SK-N-SH (cell line): Measurements from ENCODE around the gene OPN3. TPM values are rescaled to one million over a fixed set of nuclear protein-coding genes. Genes with fewer than 3 reads are reported as not detected.

Experiments
- CTCF ChIA-PET: fragments of 300-600, 350-600 bp; formaldehyde crosslinking; extraction: SDS; loops from one replicate; lab custom pipeline; 2021; lab: Yijun Ruan, JAX
- POLR2A ChIA-PET: fragments of 350-600 bp; sonication (Branson Sonifier 250); formaldehyde crosslinking; extraction: SDS; loops from one replicate; lab custom pipeline; 2020; ENCODE audit warnings: antibody characterized with exemption, inconsistent platforms; lab: Yijun Ruan, JAX
- DNase-seq: peaks from one replicate; pipeline ENCODE4 v3.0.0; 2012
- H2AFZ ChIP-seq: fragments of 200-600 bp; sonication (generic); 2 replicates; pipeline ENCODE4 v1.8.1; 2016; ENCODE audit warnings: antibody characterized with exemption, mild to moderate bottlenecking, low read depth
- H3F3A ChIP-seq: fragments of 200-600 bp; sonication (generic); replicated peaks from 2 replicates; pipeline ENCODE3; 2016; ENCODE audit warnings: antibody characterized with exemption, mild to moderate bottlenecking; ENCODE audit not compliant: insufficient read depth
- H3K27ac ChIP-seq, 2 experiments: fragments of 200-500 bp in 1 of 2; fragments of 200-600 bp in 1 of 2; sonication (Bioruptor generic) in 1 of 2; sonication (generic), shearing (Covaris generic) in 1 of 2; 2 replicates each; pipeline versions ENCODE4 v1.5.1 to v1.6.1; 2014 to 2016; ENCODE audit warnings: low read depth in 2 of 2, inconsistent platforms in 1 of 2, low read length in 1 of 2, mild to moderate bottlenecking in 1 of 2, mixed read lengths in 1 of 2
- H3K27me3 ChIP-seq: fragments of 200-600 bp; sonication (generic), shearing (Covaris generic); 2 replicates; pipeline ENCODE4 v1.6.1; 2016; ENCODE audit warnings: mixed run types; ENCODE audit not compliant: insufficient read depth
- H3K36me3 ChIP-seq, 2 experiments: fragments of 200-500 bp in 1 of 2; fragments of 200-600 bp in 1 of 2; sonication (Bioruptor generic) in 1 of 2; sonication (generic) in 1 of 2; replicated peaks in 1 of 2; 2 replicates each; pipeline versions ENCODE3 to v1.5.1; 2014 to 2016; ENCODE audit warnings: low read length in 1 of 2, mild to moderate bottlenecking in 1 of 2; ENCODE audit not compliant: insufficient read depth in 2 of 2, control insufficient read depth in 1 of 2
- H3K4me1 ChIP-seq, 2 experiments: fragments of 200-500 bp in 1 of 2; fragments of 200-600 bp in 1 of 2; sonication (Bioruptor generic) in 1 of 2; sonication (generic), shearing (Covaris generic) in 1 of 2; 2 replicates each; pipeline versions ENCODE4 v1.5.1 to v1.6.1; 2014 to 2016; ENCODE audit warnings: low read depth in 1 of 2, low read length in 1 of 2, mixed run types in 1 of 2; ENCODE audit not compliant: insufficient read depth in 2 of 2, control insufficient read depth in 1 of 2
- H3K4me2 ChIP-seq: fragments of 200-600 bp; sonication (generic), shearing (Covaris generic); 2 replicates; pipeline ENCODE4 v1.6.1; 2017; ENCODE audit warnings: mixed run types
- H3K4me3 ChIP-seq, 2 experiments: fragments of 200-500 bp in 1 of 2; fragments of 200-600 bp in 1 of 2; sonication (Bioruptor generic) in 1 of 2; sonication (generic), shearing (Covaris generic) in 1 of 2; 2 replicates each; pipeline versions ENCODE4 v1.5.1 to v1.8.1; 2014 to 2016; ENCODE audit warnings: low read depth in 2 of 2, inconsistent platforms in 1 of 2, low read length in 1 of 2, mild to moderate bottlenecking in 1 of 2, mixed read lengths in 1 of 2, moderate library complexity in 1 of 2
- H3K79me2 ChIP-seq: fragments of 200-600 bp; sonication (generic); 2 replicates; pipeline ENCODE4 v1.8.1; 2017; ENCODE audit warnings: mild to moderate bottlenecking; ENCODE audit not compliant: insufficient read depth
- H3K9ac ChIP-seq: fragments of 200-600 bp; sonication (generic); 2 replicates; pipeline ENCODE4 v1.6.1; 2017; ENCODE audit warnings: mixed run types
- H3K9me2 ChIP-seq: fragments of 200-600 bp; sonication (generic); 2 replicates; pipeline ENCODE4 v1.6.1; 2017; ENCODE audit warnings: mixed run types
- H3K9me3 ChIP-seq: fragments of 200-600 bp; sonication (generic); 2 replicates; pipeline ENCODE4 v1.6.1; 2017; ENCODE audit warnings: mixed run types, mild to moderate bottlenecking, moderate library complexity
- H4K20me1 ChIP-seq: fragments of 200-600 bp; sonication (generic); 2 replicates; pipeline ENCODE4 v1.6.1; 2017; ENCODE audit warnings: mild to moderate bottlenecking, mixed run types; ENCODE audit not compliant: insufficient read depth
- ELF1 ChIP-seq: IDR thresholded peaks from 2 replicates; pipeline ENCODE4 v1.4.0; 2012
- EP300 ChIP-seq, 2 experiments: IDR thresholded peaks; 2 replicates each; pipeline versions ENCODE4 v1.4.0 to v1.6.1; 2012; ENCODE audit warnings: borderline replicate concordance in 1 of 2, low read depth in 1 of 2, low read length in 1 of 2
- EZH2phosphoT487 ChIP-seq: fragments of 200-600 bp; sonication (generic); IDR thresholded peaks from 2 replicates; pipeline ENCODE4 v1.6.1; 2017; ENCODE audit warnings: low read depth, mixed run types, mild to moderate bottlenecking, antibody characterized with exemption, moderate library complexity, borderline replicate concordance
- FOSL2 ChIP-seq: IDR thresholded peaks from 2 replicates; pipeline ENCODE4 v1.4.0; 2012; ENCODE audit warnings: low read depth, mild to moderate bottlenecking, moderate library complexity, borderline replicate concordance
- GABPA ChIP-seq: IDR thresholded peaks from 2 replicates; pipeline ENCODE4 v1.4.0; 2012; ENCODE audit warnings: low read depth, mild to moderate bottlenecking
- JUND ChIP-seq: IDR thresholded peaks from 2 replicates; pipeline ENCODE4 v1.4.0; 2012
- MEF2A ChIP-seq: IDR thresholded peaks from 2 replicates; pipeline ENCODE4 v1.4.0; 2012; ENCODE audit warnings: low read depth, borderline replicate concordance
- MXI1 ChIP-seq: IDR thresholded peaks from 2 replicates; pipeline ENCODE4 v1.6.1; 2012; ENCODE audit warnings: mild to moderate bottlenecking, low read depth, low read length, improper control_type of control experiment
- NFIC ChIP-seq: IDR thresholded peaks from 2 replicates; pipeline ENCODE4 v1.4.0; 2012; ENCODE audit warnings: borderline replicate concordance
- NRF1 ChIP-seq: IDR thresholded peaks from 2 replicates; pipeline ENCODE4 v1.6.1; 2012; ENCODE audit warnings: low read depth, mild to moderate bottlenecking, low read length
- POLR2AphosphoS5 ChIP-seq: IDR thresholded peaks from 2 replicates; pipeline ENCODE4 v1.6.1; 2012; ENCODE audit warnings: low read depth, low read length
- RCOR1 ChIP-seq: fragments of 150-350 bp; IDR thresholded peaks from 2 replicates; pipeline ENCODE4 v1.6.1; 2017; ENCODE audit warnings: antibody characterized with exemption, low read length
- RFX5 ChIP-seq: IDR thresholded peaks from 2 replicates; pipeline ENCODE4 v1.6.1; 2012; ENCODE audit warnings: mild to moderate bottlenecking, improper control_type of control experiment, low read length
- RXRA ChIP-seq: IDR thresholded peaks from 2 replicates; pipeline ENCODE4 v1.4.0; 2012; ENCODE audit warnings: low read depth, mild to moderate bottlenecking, borderline replicate concordance
- SIN3A ChIP-seq: IDR thresholded peaks from 2 replicates; pipeline ENCODE4 v1.6.1; 2012; ENCODE audit warnings: low read depth, mild to moderate bottlenecking, low read length, moderate library complexity, borderline replicate concordance
- TAF1 ChIP-seq: IDR thresholded peaks from 2 replicates; pipeline ENCODE4 v1.6.1; 2012; ENCODE audit warnings: low read depth, mild to moderate bottlenecking, low read length, moderate library complexity, borderline replicate concordance
- TCF12 ChIP-seq: IDR thresholded peaks from 2 replicates; pipeline ENCODE4 v1.4.0; 2012
- TEAD4 ChIP-seq: IDR thresholded peaks from 2 replicates; pipeline ENCODE4 v1.4.0; 2012; ENCODE audit warnings: mild to moderate bottlenecking, borderline replicate concordance; ENCODE audit not compliant: insufficient read depth
- WGBS: methylation state at CpG from one replicate; pipeline ENCODE4 v1.1.6; 2017; ENCODE audit warnings: low lambda C conversion rate; 5-methylcytosine and 5-hydroxymethylcytosine counted together
- polyA plus RNA-seq, 3 experiments: library from polyadenylated mRNA; depleted of rRNA; stranded (reverse); fragments of >200 nt; gene quantifications; 2 replicates each; pipeline ENCODE4 v1.2.3, GENCODE V29; 2012
- TF ChIP-seq, protein P1 (sequence below): fragments of 150-350 bp; IDR thresholded peaks from 2 replicates; pipeline ENCODE4 v1.6.1; 2016; ENCODE audit warnings: mild to moderate bottlenecking, low read depth, low read length
- TF ChIP-seq, protein P2 (sequence below): IDR thresholded peaks from 2 replicates; pipeline ENCODE4 v1.4.0; 2012; ENCODE audit warnings: low read depth
- TF ChIP-seq, protein P3 (sequence below): IDR thresholded peaks from 2 replicates; pipeline ENCODE4 v1.4.0; 2012; ENCODE audit warnings: low read depth, borderline replicate concordance
- TF ChIP-seq, protein P4 (sequence below): fragments of 200-600 bp; sonication (generic); IDR thresholded peaks from 2 replicates; pipeline ENCODE4 v1.6.1; 2017; ENCODE audit warnings: antibody characterized with exemption, mild to moderate bottlenecking, moderate library complexity
- TF ChIP-seq, protein P5 (sequence below): IDR thresholded peaks from 2 replicates; pipeline ENCODE4 v1.6.1; 2012; ENCODE audit warnings: mild to moderate bottlenecking, low read depth, low read length, moderate library complexity

OPN3 gene, protein sequence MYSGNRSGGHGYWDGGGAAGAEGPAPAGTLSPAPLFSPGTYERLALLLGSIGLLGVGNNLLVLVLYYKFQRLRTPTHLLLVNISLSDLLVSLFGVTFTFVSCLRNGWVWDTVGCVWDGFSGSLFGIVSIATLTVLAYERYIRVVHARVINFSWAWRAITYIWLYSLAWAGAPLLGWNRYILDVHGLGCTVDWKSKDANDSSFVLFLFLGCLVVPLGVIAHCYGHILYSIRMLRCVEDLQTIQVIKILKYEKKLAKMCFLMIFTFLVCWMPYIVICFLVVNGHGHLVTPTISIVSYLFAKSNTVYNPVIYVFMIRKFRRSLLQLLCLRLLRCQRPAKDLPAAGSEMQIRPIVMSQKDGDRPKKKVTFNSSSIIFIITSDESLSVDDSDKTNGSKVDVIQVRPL
- polyA plus RNA-seq (2012; rRNA removed) = 7.8 and 11.0 TPM in 2 replicates
- polyA plus RNA-seq (2012; cell fraction: cytosol; rRNA removed) = 14.8 and 15.3 TPM in 2 replicates
- 1.4 and 3.7 TPM in 2 replicates for polyA plus RNA-seq (2012; cell fraction: nucleus; rRNA removed)

DNA sequence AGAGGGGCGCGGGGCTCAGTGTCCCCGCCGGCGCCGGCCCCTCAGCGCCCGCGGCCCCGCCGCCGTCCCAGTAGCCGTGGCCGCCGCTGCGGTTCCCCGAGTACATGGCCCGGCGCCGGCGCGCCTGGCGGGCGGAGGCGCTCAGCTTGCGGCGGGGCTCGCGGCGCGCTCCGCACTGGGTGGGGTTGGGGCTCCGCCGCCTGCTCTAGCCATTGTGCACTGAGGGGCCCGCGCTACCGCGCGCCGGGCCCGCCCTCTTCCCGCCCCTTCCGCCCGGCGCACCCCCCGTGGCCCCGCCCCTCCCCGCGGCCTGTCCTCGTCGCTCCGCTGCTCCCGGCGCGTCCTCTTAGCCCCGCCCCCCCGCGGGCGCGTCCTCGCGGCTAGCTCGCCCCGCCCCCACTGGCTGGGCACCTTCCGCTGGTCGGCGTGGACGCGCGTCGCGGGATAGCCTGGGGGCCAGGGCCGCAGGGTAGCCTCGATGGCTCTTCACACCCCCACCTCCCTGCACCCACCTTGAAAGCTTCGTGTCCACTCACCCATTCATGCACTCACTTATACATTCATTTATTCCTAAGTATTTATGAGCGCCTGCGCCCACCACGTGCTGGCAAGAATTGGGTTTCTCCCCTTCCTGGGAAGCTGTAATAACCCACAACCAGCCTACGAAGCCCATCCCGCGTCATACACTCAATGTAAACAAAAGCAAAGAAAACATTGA, at the start of gene OPN3, which contains the start of gene CHML:
Gene OPN3 (minus strand): TSS at position 221 of the 718 bp plus-strand sequence. CDS start 115 bp downstream, at position 106.
Gene CHML (minus strand): TSS at position 221 of the 718 bp plus-strand sequence. CDS start 4,603 bp downstream, outside the sequence.
- no peaks in the 10 kb centered on the region for H3K27me3 ChIP-seq
- ChIA-PET CTCF (interaction anchor here (0.6 to 1.9 kb wide), 4 partner anchors 10 to 29 kb away, joined by 3 to 7 read pairs (median 3); no protein-coding TSS in a partner anchor), POLR2A (interaction anchor here (0.8 to 1.0 kb wide), 2 partner anchors 28 to 1131 kb away, joined by 3 read pairs; no protein-coding TSS in a partner anchor)
- H3K79me2 ChIP-seq = peaks cover 35% of the 10 kb centered on the region
- no peaks in the 10 kb centered on the region for H4K20me1 ChIP-seq
- H3K36me3 ChIP-seq = peaks cover 4 to 12% of the 10 kb centered on the region in 2 experiments
- no peaks in the 10 kb centered on the region for H3K9me2 ChIP-seq
- H3K4me3 ChIP-seq = peak within 1 kb of the TSS; percentile 85 to 95
- WGBS = 31% methylated on average over 17 of the region's 81 CpGs
- H2AFZ ChIP-seq = peak within 1 kb of the TSS; percentile 85
- H3K27ac ChIP-seq = peak within 1 kb of the TSS; percentile 46 to 82; a peak in 3 of 4 replicates
- H3K4me1 ChIP-seq = peaks cover 11 to 23% of the 10 kb centered on the region in 2 experiments
- peak within 1 kb of the TSS; percentile 81 for H3K4me2 ChIP-seq
- no peaks in the 10 kb centered on the region for H3F3A ChIP-seq
- peak; percentile 99 for DNase-seq
- H3K9me3 ChIP-seq = no peaks in the 10 kb centered on the region
- peak within 1 kb of the TSS; percentile 86 for H3K9ac ChIP-seq
- TF ChIP-seq FOSL2 (no peak), MXI1 (0 out of 2 replicates have a peak, but pooled peaks have one; percentile 18), MEF2A (no peak), TCF12 (no peak), TAF1 (peak; percentile 82; the same call in 1 of the 2 replicates), JUND (no peak), TEAD4 (no peak), GABPA (peak; percentile 21; the same call in 1 of the 2 replicates), RCOR1 (no peak), RFX5 (no peak), POLR2AphosphoS5 (0 out of 2 replicates have a peak, but pooled peaks have one; percentile 39), SIN3A (peak; percentile 50; the same call in 1 of the 2 replicates), EP300 (IDR thresholded peaks at IDR 0.05; ENCODE audit: borderline replicate concordance in 1 of 2, low read depth in 1 of 2, low read length in 1 of 2) (no peak), NRF1 (peak; percentile 28; the same call in 1 of the 2 replicates), ELF1 (no peak), RXRA (no peak), NFIC (no peak), EZH2phosphoT487 (no peak)
- TF ChIP-seq, protein P1, sequence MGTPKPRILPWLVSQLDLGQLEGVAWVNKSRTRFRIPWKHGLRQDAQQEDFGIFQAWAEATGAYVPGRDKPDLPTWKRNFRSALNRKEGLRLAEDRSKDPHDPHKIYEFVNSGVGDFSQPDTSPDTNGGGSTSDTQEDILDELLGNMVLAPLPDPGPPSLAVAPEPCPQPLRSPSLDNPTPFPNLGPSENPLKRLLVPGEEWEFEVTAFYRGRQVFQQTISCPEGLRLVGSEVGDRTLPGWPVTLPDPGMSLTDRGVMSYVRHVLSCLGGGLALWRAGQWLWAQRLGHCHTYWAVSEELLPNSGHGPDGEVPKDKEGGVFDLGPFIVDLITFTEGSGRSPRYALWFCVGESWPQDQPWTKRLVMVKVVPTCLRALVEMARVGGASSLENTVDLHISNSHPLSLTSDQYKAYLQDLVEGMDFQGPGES = no peak
- TF ChIP-seq, protein P2, sequence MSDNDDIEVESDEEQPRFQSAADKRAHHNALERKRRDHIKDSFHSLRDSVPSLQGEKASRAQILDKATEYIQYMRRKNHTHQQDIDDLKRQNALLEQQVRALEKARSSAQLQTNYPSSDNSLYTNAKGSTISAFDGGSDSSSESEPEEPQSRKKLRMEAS = 0 out of 2 replicates have a peak, but pooled peaks have one; percentile 31
- TF ChIP-seq, protein P3, sequence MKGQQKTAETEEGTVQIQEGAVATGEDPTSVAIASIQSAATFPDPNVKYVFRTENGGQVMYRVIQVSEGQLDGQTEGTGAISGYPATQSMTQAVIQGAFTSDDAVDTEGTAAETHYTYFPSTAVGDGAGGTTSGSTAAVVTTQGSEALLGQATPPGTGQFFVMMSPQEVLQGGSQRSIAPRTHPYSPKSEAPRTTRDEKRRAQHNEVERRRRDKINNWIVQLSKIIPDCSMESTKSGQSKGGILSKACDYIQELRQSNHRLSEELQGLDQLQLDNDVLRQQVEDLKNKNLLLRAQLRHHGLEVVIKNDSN = no peak
- TF ChIP-seq, protein P4, sequence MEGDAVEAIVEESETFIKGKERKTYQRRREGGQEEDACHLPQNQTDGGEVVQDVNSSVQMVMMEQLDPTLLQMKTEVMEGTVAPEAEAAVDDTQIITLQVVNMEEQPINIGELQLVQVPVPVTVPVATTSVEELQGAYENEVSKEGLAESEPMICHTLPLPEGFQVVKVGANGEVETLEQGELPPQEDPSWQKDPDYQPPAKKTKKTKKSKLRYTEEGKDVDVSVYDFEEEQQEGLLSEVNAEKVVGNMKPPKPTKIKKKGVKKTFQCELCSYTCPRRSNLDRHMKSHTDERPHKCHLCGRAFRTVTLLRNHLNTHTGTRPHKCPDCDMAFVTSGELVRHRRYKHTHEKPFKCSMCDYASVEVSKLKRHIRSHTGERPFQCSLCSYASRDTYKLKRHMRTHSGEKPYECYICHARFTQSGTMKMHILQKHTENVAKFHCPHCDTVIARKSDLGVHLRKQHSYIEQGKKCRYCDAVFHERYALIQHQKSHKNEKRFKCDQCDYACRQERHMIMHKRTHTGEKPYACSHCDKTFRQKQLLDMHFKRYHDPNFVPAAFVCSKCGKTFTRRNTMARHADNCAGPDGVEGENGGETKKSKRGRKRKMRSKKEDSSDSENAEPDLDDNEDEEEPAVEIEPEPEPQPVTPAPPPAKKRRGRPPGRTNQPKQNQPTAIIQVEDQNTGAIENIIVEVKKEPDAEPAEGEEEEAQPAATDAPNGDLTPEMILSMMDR = no peak
- TF ChIP-seq, protein P5, sequence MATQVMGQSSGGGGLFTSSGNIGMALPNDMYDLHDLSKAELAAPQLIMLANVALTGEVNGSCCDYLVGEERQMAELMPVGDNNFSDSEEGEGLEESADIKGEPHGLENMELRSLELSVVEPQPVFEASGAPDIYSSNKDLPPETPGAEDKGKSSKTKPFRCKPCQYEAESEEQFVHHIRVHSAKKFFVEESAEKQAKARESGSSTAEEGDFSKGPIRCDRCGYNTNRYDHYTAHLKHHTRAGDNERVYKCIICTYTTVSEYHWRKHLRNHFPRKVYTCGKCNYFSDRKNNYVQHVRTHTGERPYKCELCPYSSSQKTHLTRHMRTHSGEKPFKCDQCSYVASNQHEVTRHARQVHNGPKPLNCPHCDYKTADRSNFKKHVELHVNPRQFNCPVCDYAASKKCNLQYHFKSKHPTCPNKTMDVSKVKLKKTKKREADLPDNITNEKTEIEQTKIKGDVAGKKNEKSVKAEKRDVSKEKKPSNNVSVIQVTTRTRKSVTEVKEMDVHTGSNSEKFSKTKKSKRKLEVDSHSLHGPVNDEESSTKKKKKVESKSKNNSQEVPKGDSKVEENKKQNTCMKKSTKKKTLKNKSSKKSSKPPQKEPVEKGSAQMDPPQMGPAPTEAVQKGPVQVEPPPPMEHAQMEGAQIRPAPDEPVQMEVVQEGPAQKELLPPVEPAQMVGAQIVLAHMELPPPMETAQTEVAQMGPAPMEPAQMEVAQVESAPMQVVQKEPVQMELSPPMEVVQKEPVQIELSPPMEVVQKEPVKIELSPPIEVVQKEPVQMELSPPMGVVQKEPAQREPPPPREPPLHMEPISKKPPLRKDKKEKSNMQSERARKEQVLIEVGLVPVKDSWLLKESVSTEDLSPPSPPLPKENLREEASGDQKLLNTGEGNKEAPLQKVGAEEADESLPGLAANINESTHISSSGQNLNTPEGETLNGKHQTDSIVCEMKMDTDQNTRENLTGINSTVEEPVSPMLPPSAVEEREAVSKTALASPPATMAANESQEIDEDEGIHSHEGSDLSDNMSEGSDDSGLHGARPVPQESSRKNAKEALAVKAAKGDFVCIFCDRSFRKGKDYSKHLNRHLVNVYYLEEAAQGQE = no peak
